ENCODE measurements around the gene VWA8.

Gene VWA8

DNA sequence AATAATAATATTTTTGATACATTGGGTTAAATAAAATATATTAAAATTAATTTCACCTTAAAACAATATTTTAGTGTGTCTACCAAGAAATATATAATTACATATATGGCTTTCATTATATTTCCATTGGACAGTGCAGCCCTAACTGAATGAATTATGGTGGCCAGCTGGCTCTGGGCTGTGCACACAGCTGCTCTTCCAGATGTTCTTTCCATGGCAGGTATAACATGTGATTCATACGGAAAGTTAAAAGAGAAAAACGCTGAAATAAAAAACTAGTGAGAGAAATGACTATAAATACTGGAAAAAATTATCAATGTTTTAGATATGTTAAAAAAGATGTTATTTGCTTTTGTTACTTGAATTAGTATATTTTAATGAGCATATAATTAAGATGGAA, 287.3 kb downstream of the VWA8 start:
- no peaks in the 10 kb centered on the region for H3K9me2 ChIP-seq (replicated peaks; ENCODE audit: insufficient read depth, low read length)
- H3K9ac ChIP-seq (ENCODE audit: low read length) = no peak overlapping the region
- TF ChIP-seq EZH2phosphoT487 (IDR thresholded peaks at IDR 0.05; ENCODE audit: low read length) = no peak
- TF ChIP-seq EZH2 (optimal IDR thresholded peaks at IDR 0.05; ENCODE audit: low read depth, low read length) = no peak
- TF ChIP-seq, protein P1, sequence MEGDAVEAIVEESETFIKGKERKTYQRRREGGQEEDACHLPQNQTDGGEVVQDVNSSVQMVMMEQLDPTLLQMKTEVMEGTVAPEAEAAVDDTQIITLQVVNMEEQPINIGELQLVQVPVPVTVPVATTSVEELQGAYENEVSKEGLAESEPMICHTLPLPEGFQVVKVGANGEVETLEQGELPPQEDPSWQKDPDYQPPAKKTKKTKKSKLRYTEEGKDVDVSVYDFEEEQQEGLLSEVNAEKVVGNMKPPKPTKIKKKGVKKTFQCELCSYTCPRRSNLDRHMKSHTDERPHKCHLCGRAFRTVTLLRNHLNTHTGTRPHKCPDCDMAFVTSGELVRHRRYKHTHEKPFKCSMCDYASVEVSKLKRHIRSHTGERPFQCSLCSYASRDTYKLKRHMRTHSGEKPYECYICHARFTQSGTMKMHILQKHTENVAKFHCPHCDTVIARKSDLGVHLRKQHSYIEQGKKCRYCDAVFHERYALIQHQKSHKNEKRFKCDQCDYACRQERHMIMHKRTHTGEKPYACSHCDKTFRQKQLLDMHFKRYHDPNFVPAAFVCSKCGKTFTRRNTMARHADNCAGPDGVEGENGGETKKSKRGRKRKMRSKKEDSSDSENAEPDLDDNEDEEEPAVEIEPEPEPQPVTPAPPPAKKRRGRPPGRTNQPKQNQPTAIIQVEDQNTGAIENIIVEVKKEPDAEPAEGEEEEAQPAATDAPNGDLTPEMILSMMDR (IDR thresholded peaks at IDR 0.05; ENCODE audit: low read length) = no peak
- no peak overlapping the region for H3K27ac ChIP-seq (ENCODE audit: low read length)
- H2AFZ ChIP-seq (ENCODE audit: low read length) = no peak overlapping the region
- no peak overlapping the region for H3K4me2 ChIP-seq (ENCODE audit: low read depth, low read length)
- DNase-seq = no peak
- no peaks in the 10 kb centered on the region for H4K20me1 ChIP-seq (ENCODE audit: insufficient read depth, low read length)
- no peaks in the 10 kb centered on the region for H3F3A ChIP-seq (ENCODE audit: insufficient read depth, low read length)
- no peaks in the 10 kb centered on the region for H3K4me1 ChIP-seq (ENCODE audit: low read length)
- no peaks in the 10 kb centered on the region for H3K27me3 ChIP-seq (replicated peaks; ENCODE audit: insufficient read depth, low read length)
- no peak overlapping the region for H3K4me3 ChIP-seq (ENCODE audit: low read length)
- H3K9me3 ChIP-seq (replicated peaks; ENCODE audit: insufficient read depth, low read length) = no peaks in the 10 kb centered on the region
- no peaks in the 10 kb centered on the region for H3K36me3 ChIP-seq (replicated peaks; ENCODE audit: insufficient read depth, low read length)
- H3K79me2 ChIP-seq (ENCODE audit: low read length) = no peaks in the 10 kb centered on the region

- H3K36me3 ChIP-seq (replicated peaks; ENCODE audit: insufficient read depth, low read length) = no peaks in the 10 kb centered on the region
- no peaks in the 10 kb centered on the region for H3K9me2 ChIP-seq (replicated peaks; ENCODE audit: insufficient read depth, low read length)
- no peaks in the 10 kb centered on the region for H3K4me1 ChIP-seq (ENCODE audit: low read length)
- H3K4me2 ChIP-seq (ENCODE audit: low read depth, low read length) = no peak overlapping the region
- no peak overlapping the region for H2AFZ ChIP-seq (ENCODE audit: low read length)
- H3K79me2 ChIP-seq (ENCODE audit: low read length) = no peaks in the 10 kb centered on the region
- H3K9me3 ChIP-seq (replicated peaks; ENCODE audit: insufficient read depth, low read length) = no peaks in the 10 kb centered on the region
- no peak overlapping the region for H3K27ac ChIP-seq (ENCODE audit: low read length)
- H3K4me3 ChIP-seq (ENCODE audit: low read length) = no peak overlapping the region
- H3K9ac ChIP-seq (ENCODE audit: low read length) = no peak overlapping the region
- no peak for DNase-seq
- no peaks in the 10 kb centered on the region for H3F3A ChIP-seq (ENCODE audit: insufficient read depth, low read length)
- TF ChIP-seq, protein P1 (IDR thresholded peaks at IDR 0.05; ENCODE audit: low read length) = no peak
- no peak for TF ChIP-seq EZH2phosphoT487 (IDR thresholded peaks at IDR 0.05; ENCODE audit: low read length)
- no peak for TF ChIP-seq EZH2 (optimal IDR thresholded peaks at IDR 0.05; ENCODE audit: low read depth, low read length)
- H4K20me1 ChIP-seq (ENCODE audit: insufficient read depth, low read length) = no peaks in the 10 kb centered on the region
- no peaks in the 10 kb centered on the region for H3K27me3 ChIP-seq (replicated peaks; ENCODE audit: insufficient read depth, low read length)
These were observed 290.0 kb downstream of the VWA8 start for GRCh38 chr13:41670873-41671443.

- Histone ChIP-seq H3K4me1 (ENCODE audit: low read length) (no peaks in the 10 kb centered on the region), H3K9me2 (replicated peaks; ENCODE audit: insufficient read depth, low read length) (no peaks in the 10 kb centered on the region), H3K27ac (ENCODE audit: low read length) (no peak overlapping the region), H4K20me1 (ENCODE audit: insufficient read depth, low read length) (no peaks in the 10 kb centered on the region), H2AFZ (ENCODE audit: low read length) (no peak overlapping the region), H3K79me2 (ENCODE audit: low read length) (no peaks in the 10 kb centered on the region), H3K27me3 (replicated peaks; ENCODE audit: insufficient read depth, low read length) (no peaks in the 10 kb centered on the region), H3K4me3 (ENCODE audit: low read length) (no peak overlapping the region), H3K36me3 (replicated peaks; ENCODE audit: insufficient read depth, low read length) (no peaks in the 10 kb centered on the region), H3K4me2 (ENCODE audit: low read depth, low read length) (no peak overlapping the region), H3K9ac (ENCODE audit: low read length) (no peak overlapping the region), H3F3A (ENCODE audit: insufficient read depth, low read length) (no peaks in the 10 kb centered on the region), H3K9me3 (replicated peaks; ENCODE audit: insufficient read depth, low read length) (no peaks in the 10 kb centered on the region)
- TF ChIP-seq EZH2phosphoT487 (IDR thresholded peaks at IDR 0.05; ENCODE audit: low read length) (no peak), EZH2 (optimal IDR thresholded peaks at IDR 0.05; ENCODE audit: low read depth, low read length) (no peak)
- TF ChIP-seq, protein P1 (IDR thresholded peaks at IDR 0.05; ENCODE audit: low read length) = peak; percentile 48
- peak; percentile 53 for DNase-seq
These were observed 292.7 kb downstream of the VWA8 start for GRCh38 chr13:41668130-41668757.
